H9 (cell line): ENCODE data around the gene SLC16A10. TPM values are rescaled to one million over a fixed set of nuclear protein-coding genes. Genes with fewer than 3 reads are reported as not detected.

Experiments
- DNase-seq: peaks from one replicate; pipeline ENCODE4 v3.0.0-alpha.2; 2017
- H2AFZ ChIP-seq: one replicate; pipeline ENCODE4 v1.6.1; 2013; ENCODE audit warnings: mild to moderate bottlenecking, low read length, control low read depth, moderate library complexity
- H2AK5ac ChIP-seq: 2 replicates; pipeline ENCODE4 v1.6.1; 2013; ENCODE audit warnings: low read length, control low read depth, mixed read lengths; ENCODE audit not compliant: insufficient read length
- H2BK120ac ChIP-seq: one replicate; pipeline ENCODE4 v1.6.1; 2013; ENCODE audit warnings: low read depth, mild to moderate bottlenecking, low read length, control low read depth, inconsistent platforms; ENCODE audit not compliant: poor library complexity, severe bottlenecking
- H2BK12ac ChIP-seq: 2 replicates; pipeline ENCODE4 v1.6.1; 2013; ENCODE audit warnings: low read length, control low read depth, mixed read lengths, low read depth; ENCODE audit not compliant: insufficient read length
- H2BK15ac ChIP-seq: 2 replicates; pipeline ENCODE4 v1.6.1; 2013; ENCODE audit warnings: low read depth, low read length, control low read depth
- H2BK20ac ChIP-seq: one replicate; pipeline ENCODE4 v1.6.1; 2013; ENCODE audit warnings: low read depth, mild to moderate bottlenecking, low read length, control low read depth, inconsistent platforms; ENCODE audit not compliant: poor library complexity, severe bottlenecking
- H2BK5ac ChIP-seq: 2 replicates; pipeline ENCODE4 v1.6.1; 2013; ENCODE audit warnings: low read length, control low read depth, mixed read lengths; ENCODE audit not compliant: insufficient read length
- H3K14ac ChIP-seq: 2 replicates; pipeline ENCODE4 v1.6.1; 2013; ENCODE audit warnings: low read length, control low read depth; ENCODE audit not compliant: insufficient read depth
- H3K18ac ChIP-seq: 2 replicates; pipeline ENCODE4 v1.6.1; 2013; ENCODE audit warnings: low read depth, mild to moderate bottlenecking, mixed read lengths, low read length, control low read depth; ENCODE audit not compliant: insufficient read length
- H3K23ac ChIP-seq: 2 replicates; pipeline ENCODE4 v1.6.1; 2013; ENCODE audit warnings: low read length, control low read depth, mixed read lengths, low read depth; ENCODE audit not compliant: insufficient read length
- H3K23me2 ChIP-seq: 2 replicates; pipeline ENCODE4 v1.6.1; 2013; ENCODE audit warnings: low read depth, mild to moderate bottlenecking, mixed read lengths, low read length, control low read depth; ENCODE audit not compliant: insufficient read length, poor library complexity, severe bottlenecking
- H3K27ac ChIP-seq: 2 replicates; pipeline ENCODE4 v1.5.1; 2013; ENCODE audit warnings: low read length, control low read depth, mixed read lengths, low read depth; ENCODE audit not compliant: insufficient read length
- H3K27me3 ChIP-seq: 2 replicates; pipeline ENCODE4 v1.6.1; 2013; ENCODE audit warnings: low read length, control low read depth, inconsistent platforms; ENCODE audit not compliant: insufficient read depth
- H3K4ac ChIP-seq: 2 replicates; pipeline ENCODE4 v1.6.1; 2013; ENCODE audit warnings: low read depth, mild to moderate bottlenecking, control low read depth, inconsistent platforms, low read length, moderate library complexity
- H3K4me1 ChIP-seq: 2 replicates; pipeline ENCODE4 v1.6.1; 2013; ENCODE audit warnings: low read length, control low read depth, inconsistent platforms; ENCODE audit not compliant: insufficient read depth
- H3K4me2 ChIP-seq: 2 replicates; pipeline ENCODE4 v1.6.1; 2013; ENCODE audit warnings: low read length, control low read depth, mixed read lengths; ENCODE audit not compliant: insufficient read length, insufficient read depth
- H3K56ac ChIP-seq: 2 replicates; pipeline ENCODE4 v1.6.1; 2013; ENCODE audit warnings: low read depth, mild to moderate bottlenecking, mixed read lengths, low read length, control low read depth; ENCODE audit not compliant: insufficient read length
- H3K79me1 ChIP-seq: 2 replicates; pipeline ENCODE4 v1.6.1; 2013; ENCODE audit warnings: low read depth, mild to moderate bottlenecking, moderate library complexity, low read length, control low read depth, inconsistent platforms; ENCODE audit not compliant: insufficient read depth, poor library complexity, severe bottlenecking
- H3K79me2 ChIP-seq: 2 replicates; pipeline ENCODE4 v1.6.1; 2013; ENCODE audit warnings: low read length, control low read depth, inconsistent platforms; ENCODE audit not compliant: insufficient read depth
- H3K9ac ChIP-seq: 2 replicates; pipeline ENCODE4 v1.6.1; 2013; ENCODE audit warnings: low read length, control low read depth, mixed read lengths; ENCODE audit not compliant: insufficient read length; ENCODE audit errors: extremely low read depth
- H3K9me3 ChIP-seq: one replicate; pipeline ENCODE4 v1.6.1; 2013; ENCODE audit warnings: low read depth, low read length, inconsistent platforms; ENCODE audit not compliant: control insufficient read depth
- H3T11ph ChIP-seq: one replicate; pipeline ENCODE4 v1.6.1; 2013; ENCODE audit warnings: mild to moderate bottlenecking, low read length, control low read depth, inconsistent platforms
- H4K20me1 ChIP-seq: one replicate; pipeline ENCODE4 v1.6.1; 2013; ENCODE audit not compliant: control insufficient read depth, insufficient read length, insufficient read depth
- H4K5ac ChIP-seq: 2 replicates; pipeline ENCODE4 v1.6.1; 2013; ENCODE audit warnings: low read depth, mild to moderate bottlenecking, mixed read lengths, low read length, control low read depth; ENCODE audit not compliant: insufficient read length
- H4K8ac ChIP-seq: replicated peaks from 2 replicates; pipeline ENCODE4 v1.6.1; 2013; ENCODE audit warnings: low read length, control low read depth, mixed read lengths, low read depth; ENCODE audit not compliant: insufficient read length
- H4K91ac ChIP-seq: 2 replicates; pipeline ENCODE4 v1.6.1; 2013; ENCODE audit warnings: low read depth, mild to moderate bottlenecking, moderate library complexity, mixed read lengths, low read length, control low read depth; ENCODE audit not compliant: insufficient read length
- H3K27ac Mint-ChIP-seq, 3 experiments: 2 replicates in 2 of 3; 3 replicates in 1 of 3; pipeline ENCODE4 v1.8.0; 2020 to 2021; ENCODE audit warnings: mixed read lengths in 3 of 3, mild to moderate bottlenecking in 1 of 3, moderate library complexity in 1 of 3
- H3K27me3 Mint-ChIP-seq: 2 replicates; pipeline ENCODE4 v1.8.0; 2021; ENCODE audit warnings: low read depth, mild to moderate bottlenecking, moderate library complexity, mixed read lengths
- H3K36me3 Mint-ChIP-seq, 3 experiments: 2 replicates in 2 of 3; 3 replicates in 1 of 3; pipeline ENCODE4 v1.8.0; 2020 to 2021; ENCODE audit warnings: low read depth in 3 of 3, mixed read lengths in 3 of 3; ENCODE audit not compliant: insufficient read depth in 1 of 3
- H3K4me1 Mint-ChIP-seq, 2 experiments: 2 replicates each; pipeline ENCODE4 v1.8.0; 2020; ENCODE audit warnings: mixed read lengths in 2 of 2
- H3K4me3 Mint-ChIP-seq, 2 experiments: 2 replicates in 1 of 2; 3 replicates in 1 of 2; pipeline ENCODE4 v1.8.0; 2020 to 2021; ENCODE audit warnings: mild to moderate bottlenecking in 2 of 2, mixed read lengths in 2 of 2, moderate library complexity in 1 of 2
- H3K9me3 Mint-ChIP-seq, 2 experiments: 2 replicates in 1 of 2; 3 replicates in 1 of 2; pipeline ENCODE4 v1.8.0; 2020; ENCODE audit warnings: mild to moderate bottlenecking in 2 of 2, mixed read lengths in 2 of 2, moderate library complexity in 1 of 2
- CTCF ChIP-seq: fragments of 200-600 bp; sonication (generic); conservative IDR thresholded peaks from 3 replicates; pipeline ENCODE4 v1.8.0; 2021; ENCODE audit warnings: antibody characterized with exemption, mild to moderate bottlenecking
- WGBS: extraction: QIAGEN DNeasy Blood & Tissue Kit; methylation state at CpG from one replicate; pipeline ENCODE4 v1.1.7; 2013; ENCODE audit warnings: missing lambda C conversion rate, low lambda C conversion rate, mixed read lengths; ENCODE audit not compliant: insufficient read length; ENCODE audit errors: extremely low coverage; 5-methylcytosine and 5-hydroxymethylcytosine counted together
- total RNA-seq: library from RNA; stranded (reverse); gene quantifications from 2 replicates; pipeline ENCODE4 v1.2.1, GENCODE V29; 2021

The SLC16A10 gene
- total RNA-seq, 1 experiment from 2014 or later: 11.4 TPM

GRCh38 chr6:111068109-111068865 is 19.0 kb upstream of the SLC16A10 start:
- no peaks in the 10 kb centered on the region for H3K4me1 ChIP-seq
- no peak overlapping the region for H2BK120ac ChIP-seq
- H4K8ac ChIP-seq: no peak overlapping the region
- H2BK5ac ChIP-seq: no peak overlapping the region
- H3K14ac ChIP-seq: no peak overlapping the region
- Mint-ChIP-seq H3K4me1 (peaks cover 15 to 16% of the 10 kb centered on the region in 2 experiments), H3K9me3 (peaks cover 13 to 14% of the 10 kb centered on the region in 2 experiments), H3K36me3 (peaks cover 0 to 11% (median 4%) of the 10 kb centered on the region in 3 experiments; a peak in 3 of 7 replicates), H3K27me3 (peaks cover 6% of the 10 kb centered on the region), H3K27ac (no peak overlapping the region), H3K4me3 (no peak overlapping the region)
- H3K27me3 ChIP-seq: no peaks in the 10 kb centered on the region
- H3K9me3 ChIP-seq: no peaks in the 10 kb centered on the region
- DNase-seq: no peak
- H2BK20ac ChIP-seq: no peak overlapping the region
- no peaks in the 10 kb centered on the region for H4K20me1 ChIP-seq
- H2BK12ac ChIP-seq: no peak overlapping the region
- no peak overlapping the region for H4K91ac ChIP-seq
- no peak overlapping the region for H3K9ac ChIP-seq
- H3K79me1 ChIP-seq: no peaks in the 10 kb centered on the region
- H2AK5ac ChIP-seq: no peak overlapping the region
- no CpG with 5 or more reads among the region's 8 CpGs for WGBS
- H3K4me2 ChIP-seq: no peak overlapping the region
- no peak overlapping the region for H3K27ac ChIP-seq
- no peak overlapping the region for H3K4ac ChIP-seq
- no peaks in the 10 kb centered on the region for H3K79me2 ChIP-seq
- H3T11ph ChIP-seq: no peak overlapping the region
- no peak overlapping the region for H3K23ac ChIP-seq
- H3K56ac ChIP-seq: no peak overlapping the region
- no peak overlapping the region for H2BK15ac ChIP-seq
- H4K5ac ChIP-seq: no peak overlapping the region
- no peak overlapping the region for H2AFZ ChIP-seq
- TF ChIP-seq CTCF: no peak
- H3K23me2 ChIP-seq: no peaks in the 10 kb centered on the region
- no peak overlapping the region for H3K18ac ChIP-seq
